Measurements from ENCODE around the gene GPR55. TPM values are rescaled to one million over a fixed set of nuclear protein-coding genes. Genes with fewer than 3 reads are reported as not detected.

The GPR55 gene
- total RNA-seq, 1 experiment from 2014 or later, result not detected

DNA sequence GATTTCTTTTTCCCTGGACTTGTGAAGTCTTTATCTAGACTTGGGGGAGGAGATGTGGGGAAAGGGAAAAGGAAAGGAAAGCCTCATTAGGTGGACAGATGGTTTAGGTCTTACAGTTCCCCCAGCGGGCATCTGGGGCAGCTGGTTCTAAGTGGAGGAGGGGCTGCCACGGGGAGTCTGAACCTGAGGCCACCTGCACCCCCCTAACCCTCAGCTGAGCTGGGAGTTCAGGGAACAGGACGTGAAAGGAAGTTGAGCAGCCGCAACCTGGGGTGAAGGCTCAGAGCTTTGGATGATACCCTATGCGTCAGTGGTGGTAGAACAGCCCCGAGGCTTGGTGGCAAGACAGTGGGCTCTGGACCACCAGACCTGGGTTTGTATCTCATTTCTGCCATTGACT, 33.5 kb downstream of the GPR55 start:
- ChIA-PET CTCF (interaction anchor here (1.0 to 3.1 kb wide), 4 partner anchors 33 to 162 kb away, joined by 3 to 14 read pairs (median 6); partner anchors contain the start of gene GPR55), POLR2A (no interaction called here)
- H3K27me3 Mint-ChIP-seq (ENCODE audit: low read depth), result no peaks in the 10 kb centered on the region; the same call in 1 of the 2 replicates
- no peak overlapping the region for H3K27ac Mint-ChIP-seq
- DNase-seq (ENCODE audit: low spot score) (no peak), ATAC-seq (no peak)
- peaks cover 23% of the 10 kb centered on the region for H3K4me1 Mint-ChIP-seq
- no peak overlapping the region for H3K4me3 Mint-ChIP-seq
- TF ChIP-seq ZNF232 (CRISPR knock-in tag; IDR thresholded peaks at IDR 0.05), result no peak
- TF ChIP-seq, protein P1, sequence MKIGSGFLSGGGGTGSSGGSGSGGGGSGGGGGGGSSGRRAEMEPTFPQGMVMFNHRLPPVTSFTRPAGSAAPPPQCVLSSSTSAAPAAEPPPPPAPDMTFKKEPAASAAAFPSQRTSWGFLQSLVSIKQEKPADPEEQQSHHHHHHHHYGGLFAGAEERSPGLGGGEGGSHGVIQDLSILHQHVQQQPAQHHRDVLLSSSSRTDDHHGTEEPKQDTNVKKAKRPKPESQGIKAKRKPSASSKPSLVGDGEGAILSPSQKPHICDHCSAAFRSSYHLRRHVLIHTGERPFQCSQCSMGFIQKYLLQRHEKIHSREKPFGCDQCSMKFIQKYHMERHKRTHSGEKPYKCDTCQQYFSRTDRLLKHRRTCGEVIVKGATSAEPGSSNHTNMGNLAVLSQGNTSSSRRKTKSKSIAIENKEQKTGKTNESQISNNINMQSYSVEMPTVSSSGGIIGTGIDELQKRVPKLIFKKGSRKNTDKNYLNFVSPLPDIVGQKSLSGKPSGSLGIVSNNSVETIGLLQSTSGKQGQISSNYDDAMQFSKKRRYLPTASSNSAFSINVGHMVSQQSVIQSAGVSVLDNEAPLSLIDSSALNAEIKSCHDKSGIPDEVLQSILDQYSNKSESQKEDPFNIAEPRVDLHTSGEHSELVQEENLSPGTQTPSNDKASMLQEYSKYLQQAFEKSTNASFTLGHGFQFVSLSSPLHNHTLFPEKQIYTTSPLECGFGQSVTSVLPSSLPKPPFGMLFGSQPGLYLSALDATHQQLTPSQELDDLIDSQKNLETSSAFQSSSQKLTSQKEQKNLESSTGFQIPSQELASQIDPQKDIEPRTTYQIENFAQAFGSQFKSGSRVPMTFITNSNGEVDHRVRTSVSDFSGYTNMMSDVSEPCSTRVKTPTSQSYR (CRISPR knock-in tag; IDR thresholded peaks at IDR 0.05), result no peak
- TF ChIP-seq, protein P2, sequence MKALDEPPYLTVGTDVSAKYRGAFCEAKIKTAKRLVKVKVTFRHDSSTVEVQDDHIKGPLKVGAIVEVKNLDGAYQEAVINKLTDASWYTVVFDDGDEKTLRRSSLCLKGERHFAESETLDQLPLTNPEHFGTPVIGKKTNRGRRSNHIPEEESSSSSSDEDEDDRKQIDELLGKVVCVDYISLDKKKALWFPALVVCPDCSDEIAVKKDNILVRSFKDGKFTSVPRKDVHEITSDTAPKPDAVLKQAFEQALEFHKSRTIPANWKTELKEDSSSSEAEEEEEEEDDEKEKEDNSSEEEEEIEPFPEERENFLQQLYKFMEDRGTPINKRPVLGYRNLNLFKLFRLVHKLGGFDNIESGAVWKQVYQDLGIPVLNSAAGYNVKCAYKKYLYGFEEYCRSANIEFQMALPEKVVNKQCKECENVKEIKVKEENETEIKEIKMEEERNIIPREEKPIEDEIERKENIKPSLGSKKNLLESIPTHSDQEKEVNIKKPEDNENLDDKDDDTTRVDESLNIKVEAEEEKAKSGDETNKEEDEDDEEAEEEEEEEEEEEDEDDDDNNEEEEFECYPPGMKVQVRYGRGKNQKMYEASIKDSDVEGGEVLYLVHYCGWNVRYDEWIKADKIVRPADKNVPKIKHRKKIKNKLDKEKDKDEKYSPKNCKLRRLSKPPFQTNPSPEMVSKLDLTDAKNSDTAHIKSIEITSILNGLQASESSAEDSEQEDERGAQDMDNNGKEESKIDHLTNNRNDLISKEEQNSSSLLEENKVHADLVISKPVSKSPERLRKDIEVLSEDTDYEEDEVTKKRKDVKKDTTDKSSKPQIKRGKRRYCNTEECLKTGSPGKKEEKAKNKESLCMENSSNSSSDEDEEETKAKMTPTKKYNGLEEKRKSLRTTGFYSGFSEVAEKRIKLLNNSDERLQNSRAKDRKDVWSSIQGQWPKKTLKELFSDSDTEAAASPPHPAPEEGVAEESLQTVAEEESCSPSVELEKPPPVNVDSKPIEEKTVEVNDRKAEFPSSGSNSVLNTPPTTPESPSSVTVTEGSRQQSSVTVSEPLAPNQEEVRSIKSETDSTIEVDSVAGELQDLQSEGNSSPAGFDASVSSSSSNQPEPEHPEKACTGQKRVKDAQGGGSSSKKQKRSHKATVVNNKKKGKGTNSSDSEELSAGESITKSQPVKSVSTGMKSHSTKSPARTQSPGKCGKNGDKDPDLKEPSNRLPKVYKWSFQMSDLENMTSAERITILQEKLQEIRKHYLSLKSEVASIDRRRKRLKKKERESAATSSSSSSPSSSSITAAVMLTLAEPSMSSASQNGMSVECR (CRISPR knock-in tag; IDR thresholded peaks at IDR 0.05; ENCODE audit: borderline replicate concordance), result no peak
- TF ChIP-seq TEAD4 (CRISPR knock-in tag; IDR thresholded peaks at IDR 0.05), result no peak
- no peak for TF ChIP-seq EMX1 (CRISPR knock-in tag; IDR thresholded peaks at IDR 0.05)
- no peak for TF ChIP-seq GRHL2 (CRISPR knock-in tag; IDR thresholded peaks at IDR 0.05; ENCODE audit: insufficient replicate concordance, severe bottlenecking)
- no peak for TF ChIP-seq SMAD4 (CRISPR knock-in tag; IDR thresholded peaks at IDR 0.05)
- TF ChIP-seq, protein P3, sequence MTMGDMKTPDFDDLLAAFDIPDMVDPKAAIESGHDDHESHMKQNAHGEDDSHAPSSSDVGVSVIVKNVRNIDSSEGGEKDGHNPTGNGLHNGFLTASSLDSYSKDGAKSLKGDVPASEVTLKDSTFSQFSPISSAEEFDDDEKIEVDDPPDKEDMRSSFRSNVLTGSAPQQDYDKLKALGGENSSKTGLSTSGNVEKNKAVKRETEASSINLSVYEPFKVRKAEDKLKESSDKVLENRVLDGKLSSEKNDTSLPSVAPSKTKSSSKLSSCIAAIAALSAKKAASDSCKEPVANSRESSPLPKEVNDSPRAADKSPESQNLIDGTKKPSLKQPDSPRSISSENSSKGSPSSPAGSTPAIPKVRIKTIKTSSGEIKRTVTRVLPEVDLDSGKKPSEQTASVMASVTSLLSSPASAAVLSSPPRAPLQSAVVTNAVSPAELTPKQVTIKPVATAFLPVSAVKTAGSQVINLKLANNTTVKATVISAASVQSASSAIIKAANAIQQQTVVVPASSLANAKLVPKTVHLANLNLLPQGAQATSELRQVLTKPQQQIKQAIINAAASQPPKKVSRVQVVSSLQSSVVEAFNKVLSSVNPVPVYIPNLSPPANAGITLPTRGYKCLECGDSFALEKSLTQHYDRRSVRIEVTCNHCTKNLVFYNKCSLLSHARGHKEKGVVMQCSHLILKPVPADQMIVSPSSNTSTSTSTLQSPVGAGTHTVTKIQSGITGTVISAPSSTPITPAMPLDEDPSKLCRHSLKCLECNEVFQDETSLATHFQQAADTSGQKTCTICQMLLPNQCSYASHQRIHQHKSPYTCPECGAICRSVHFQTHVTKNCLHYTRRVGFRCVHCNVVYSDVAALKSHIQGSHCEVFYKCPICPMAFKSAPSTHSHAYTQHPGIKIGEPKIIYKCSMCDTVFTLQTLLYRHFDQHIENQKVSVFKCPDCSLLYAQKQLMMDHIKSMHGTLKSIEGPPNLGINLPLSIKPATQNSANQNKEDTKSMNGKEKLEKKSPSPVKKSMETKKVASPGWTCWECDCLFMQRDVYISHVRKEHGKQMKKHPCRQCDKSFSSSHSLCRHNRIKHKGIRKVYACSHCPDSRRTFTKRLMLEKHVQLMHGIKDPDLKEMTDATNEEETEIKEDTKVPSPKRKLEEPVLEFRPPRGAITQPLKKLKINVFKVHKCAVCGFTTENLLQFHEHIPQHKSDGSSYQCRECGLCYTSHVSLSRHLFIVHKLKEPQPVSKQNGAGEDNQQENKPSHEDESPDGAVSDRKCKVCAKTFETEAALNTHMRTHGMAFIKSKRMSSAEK (CRISPR knock-in tag; IDR thresholded peaks at IDR 0.05; ENCODE audit: borderline replicate concordance), result no peak
- TF ChIP-seq CREM (CRISPR knock-in tag; IDR thresholded peaks at IDR 0.05), result no peak
- TF ChIP-seq NR3C1 (CRISPR knock-in tag; conservative IDR thresholded peaks at IDR 0.05; ENCODE audit: low read depth), result no peak
- TF ChIP-seq NFYB (CRISPR knock-in tag; conservative IDR thresholded peaks at IDR 0.05; ENCODE audit: low read depth), result no peak
- no peak for TF ChIP-seq ZNF263 (CRISPR knock-in tag; IDR thresholded peaks at IDR 0.05; ENCODE audit: low read depth)
- no peak for TF ChIP-seq FOXP1 (CRISPR knock-in tag; IDR thresholded peaks at IDR 0.05; ENCODE audit: borderline replicate concordance)
- no peak for TF ChIP-seq ZNF219 (CRISPR knock-in tag; IDR thresholded peaks at IDR 0.05; ENCODE audit: borderline replicate concordance)
- TF ChIP-seq, protein P4, sequence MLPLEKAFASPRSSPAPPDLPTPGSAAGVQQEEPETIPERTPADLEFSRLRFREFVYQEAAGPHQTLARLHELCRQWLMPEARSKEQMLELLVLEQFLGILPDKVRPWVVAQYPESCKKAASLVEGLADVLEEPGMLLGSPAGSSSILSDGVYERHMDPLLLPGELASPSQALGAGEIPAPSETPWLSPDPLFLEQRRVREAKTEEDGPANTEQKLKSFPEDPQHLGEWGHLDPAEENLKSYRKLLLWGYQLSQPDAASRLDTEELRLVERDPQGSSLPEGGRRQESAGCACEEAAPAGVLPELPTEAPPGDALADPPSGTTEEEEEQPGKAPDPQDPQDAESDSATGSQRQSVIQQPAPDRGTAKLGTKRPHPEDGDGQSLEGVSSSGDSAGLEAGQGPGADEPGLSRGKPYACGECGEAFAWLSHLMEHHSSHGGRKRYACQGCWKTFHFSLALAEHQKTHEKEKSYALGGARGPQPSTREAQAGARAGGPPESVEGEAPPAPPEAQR (CRISPR knock-in tag; IDR thresholded peaks at IDR 0.05), result no peak
- TF ChIP-seq, protein P5, sequence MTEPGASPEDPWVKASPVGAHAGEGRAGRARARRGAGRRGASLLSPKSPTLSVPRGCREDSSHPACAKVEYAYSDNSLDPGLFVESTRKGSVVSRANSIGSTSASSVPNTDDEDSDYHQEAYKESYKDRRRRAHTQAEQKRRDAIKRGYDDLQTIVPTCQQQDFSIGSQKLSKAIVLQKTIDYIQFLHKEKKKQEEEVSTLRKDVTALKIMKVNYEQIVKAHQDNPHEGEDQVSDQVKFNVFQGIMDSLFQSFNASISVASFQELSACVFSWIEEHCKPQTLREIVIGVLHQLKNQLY (CRISPR knock-in tag; IDR thresholded peaks at IDR 0.05), result no peak
- TF ChIP-seq, protein P6, sequence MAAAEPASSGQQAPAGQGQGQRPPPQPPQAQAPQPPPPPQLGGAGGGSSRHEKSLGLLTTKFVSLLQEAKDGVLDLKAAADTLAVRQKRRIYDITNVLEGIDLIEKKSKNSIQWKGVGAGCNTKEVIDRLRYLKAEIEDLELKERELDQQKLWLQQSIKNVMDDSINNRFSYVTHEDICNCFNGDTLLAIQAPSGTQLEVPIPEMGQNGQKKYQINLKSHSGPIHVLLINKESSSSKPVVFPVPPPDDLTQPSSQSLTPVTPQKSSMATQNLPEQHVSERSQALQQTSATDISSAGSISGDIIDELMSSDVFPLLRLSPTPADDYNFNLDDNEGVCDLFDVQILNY (CRISPR knock-in tag; IDR thresholded peaks at IDR 0.05), result no peak
- no peak for TF ChIP-seq GTF2I (CRISPR knock-in tag; conservative IDR thresholded peaks at IDR 0.05)
- TF ChIP-seq, protein P7, sequence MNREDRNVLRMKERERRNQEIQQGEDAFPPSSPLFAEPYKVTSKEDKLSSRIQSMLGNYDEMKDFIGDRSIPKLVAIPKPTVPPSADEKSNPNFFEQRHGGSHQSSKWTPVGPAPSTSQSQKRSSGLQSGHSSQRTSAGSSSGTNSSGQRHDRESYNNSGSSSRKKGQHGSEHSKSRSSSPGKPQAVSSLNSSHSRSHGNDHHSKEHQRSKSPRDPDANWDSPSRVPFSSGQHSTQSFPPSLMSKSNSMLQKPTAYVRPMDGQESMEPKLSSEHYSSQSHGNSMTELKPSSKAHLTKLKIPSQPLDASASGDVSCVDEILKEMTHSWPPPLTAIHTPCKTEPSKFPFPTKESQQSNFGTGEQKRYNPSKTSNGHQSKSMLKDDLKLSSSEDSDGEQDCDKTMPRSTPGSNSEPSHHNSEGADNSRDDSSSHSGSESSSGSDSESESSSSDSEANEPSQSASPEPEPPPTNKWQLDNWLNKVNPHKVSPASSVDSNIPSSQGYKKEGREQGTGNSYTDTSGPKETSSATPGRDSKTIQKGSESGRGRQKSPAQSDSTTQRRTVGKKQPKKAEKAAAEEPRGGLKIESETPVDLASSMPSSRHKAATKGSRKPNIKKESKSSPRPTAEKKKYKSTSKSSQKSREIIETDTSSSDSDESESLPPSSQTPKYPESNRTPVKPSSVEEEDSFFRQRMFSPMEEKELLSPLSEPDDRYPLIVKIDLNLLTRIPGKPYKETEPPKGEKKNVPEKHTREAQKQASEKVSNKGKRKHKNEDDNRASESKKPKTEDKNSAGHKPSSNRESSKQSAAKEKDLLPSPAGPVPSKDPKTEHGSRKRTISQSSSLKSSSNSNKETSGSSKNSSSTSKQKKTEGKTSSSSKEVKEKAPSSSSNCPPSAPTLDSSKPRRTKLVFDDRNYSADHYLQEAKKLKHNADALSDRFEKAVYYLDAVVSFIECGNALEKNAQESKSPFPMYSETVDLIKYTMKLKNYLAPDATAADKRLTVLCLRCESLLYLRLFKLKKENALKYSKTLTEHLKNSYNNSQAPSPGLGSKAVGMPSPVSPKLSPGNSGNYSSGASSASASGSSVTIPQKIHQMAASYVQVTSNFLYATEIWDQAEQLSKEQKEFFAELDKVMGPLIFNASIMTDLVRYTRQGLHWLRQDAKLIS (CRISPR knock-in tag; IDR thresholded peaks at IDR 0.05; ENCODE audit: borderline replicate concordance), result no peak
- H3K9me3 Mint-ChIP-seq, result 0 out of 2 replicates have a peak, but pooled peaks cover 3% of the 10 kb centered on the region
- no peaks in the 10 kb centered on the region for H3K36me3 Mint-ChIP-seq

All from WTC11 (cell line).